Measurements from ENCODE around the gene SLC45A3.

The SLC45A3 gene

DNA sequence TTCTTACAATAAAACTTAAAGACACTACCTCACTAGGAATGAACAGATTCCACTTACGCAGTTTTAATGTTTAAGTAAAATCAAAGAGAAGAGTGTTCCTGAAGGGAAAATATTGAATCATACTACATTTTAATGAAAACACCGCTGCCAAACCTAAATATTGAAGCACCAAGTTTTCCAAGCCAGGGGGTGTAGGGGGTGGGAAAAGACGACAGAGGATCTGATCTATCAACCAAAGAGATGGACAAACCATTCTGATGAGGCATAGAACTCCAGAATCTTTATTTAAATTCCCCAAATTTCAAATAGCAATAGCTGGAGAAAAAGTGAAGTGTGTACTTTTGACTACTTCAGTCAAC is 49.7 kb downstream of the SLC45A3 start:
- peaks cover 12% of the 10 kb centered on the region for H3K36me3 Mint-ChIP-seq (ENCODE audit: low read depth)
- H3K9me3 Mint-ChIP-seq = no peaks in the 10 kb centered on the region
- peaks cover 29% of the 10 kb centered on the region for H3K4me1 Mint-ChIP-seq
- TF ChIP-seq, protein P1, sequence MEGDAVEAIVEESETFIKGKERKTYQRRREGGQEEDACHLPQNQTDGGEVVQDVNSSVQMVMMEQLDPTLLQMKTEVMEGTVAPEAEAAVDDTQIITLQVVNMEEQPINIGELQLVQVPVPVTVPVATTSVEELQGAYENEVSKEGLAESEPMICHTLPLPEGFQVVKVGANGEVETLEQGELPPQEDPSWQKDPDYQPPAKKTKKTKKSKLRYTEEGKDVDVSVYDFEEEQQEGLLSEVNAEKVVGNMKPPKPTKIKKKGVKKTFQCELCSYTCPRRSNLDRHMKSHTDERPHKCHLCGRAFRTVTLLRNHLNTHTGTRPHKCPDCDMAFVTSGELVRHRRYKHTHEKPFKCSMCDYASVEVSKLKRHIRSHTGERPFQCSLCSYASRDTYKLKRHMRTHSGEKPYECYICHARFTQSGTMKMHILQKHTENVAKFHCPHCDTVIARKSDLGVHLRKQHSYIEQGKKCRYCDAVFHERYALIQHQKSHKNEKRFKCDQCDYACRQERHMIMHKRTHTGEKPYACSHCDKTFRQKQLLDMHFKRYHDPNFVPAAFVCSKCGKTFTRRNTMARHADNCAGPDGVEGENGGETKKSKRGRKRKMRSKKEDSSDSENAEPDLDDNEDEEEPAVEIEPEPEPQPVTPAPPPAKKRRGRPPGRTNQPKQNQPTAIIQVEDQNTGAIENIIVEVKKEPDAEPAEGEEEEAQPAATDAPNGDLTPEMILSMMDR (IDR thresholded peaks at IDR 0.05; ENCODE audit: unreplicated experiment in 3 of 3) = no peak
- H3K27me3 Mint-ChIP-seq (ENCODE audit: low read depth) = no peaks in the 10 kb centered on the region
- peak overlapping the region; percentile 98 to 99 (median 98) for H3K27ac Mint-ChIP-seq
- H3K4me3 Mint-ChIP-seq = peak overlapping the region; percentile 92 to 98 (median 93)

DNA sequence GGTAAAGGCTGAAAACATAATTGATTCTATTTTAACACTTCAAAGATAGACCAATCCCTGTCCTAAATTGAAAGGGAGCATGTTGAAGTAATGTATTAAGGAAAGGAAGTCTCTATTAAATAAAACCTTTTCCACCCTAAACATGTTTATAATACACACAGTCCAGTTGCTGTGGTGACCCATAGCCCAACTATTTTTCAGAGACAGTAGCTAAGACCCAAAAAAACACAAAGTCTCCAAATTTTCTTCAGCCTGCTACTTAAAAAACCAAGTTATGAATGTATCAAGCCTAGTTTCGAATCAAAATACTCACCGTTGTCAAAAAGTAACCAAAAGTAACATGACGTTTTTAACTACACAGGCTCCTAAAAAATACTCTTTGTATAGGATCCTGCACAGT is 50.1 kb downstream of the SLC45A3 start:
- Mint-ChIP-seq H3K4me1 (peaks cover 29% of the 10 kb centered on the region), H3K36me3 (ENCODE audit: low read depth) (peaks cover 13% of the 10 kb centered on the region), H3K27me3 (ENCODE audit: low read depth) (no peaks in the 10 kb centered on the region), H3K9me3 (no peaks in the 10 kb centered on the region), H3K27ac (peak overlapping the region; percentile 98 to 99 (median 98)), H3K4me3 (peak overlapping the region; percentile 92 to 98 (median 93))
- TF ChIP-seq, protein P1 (IDR thresholded peaks at IDR 0.05; ENCODE audit: unreplicated experiment in 3 of 3) = no peak

DNA sequence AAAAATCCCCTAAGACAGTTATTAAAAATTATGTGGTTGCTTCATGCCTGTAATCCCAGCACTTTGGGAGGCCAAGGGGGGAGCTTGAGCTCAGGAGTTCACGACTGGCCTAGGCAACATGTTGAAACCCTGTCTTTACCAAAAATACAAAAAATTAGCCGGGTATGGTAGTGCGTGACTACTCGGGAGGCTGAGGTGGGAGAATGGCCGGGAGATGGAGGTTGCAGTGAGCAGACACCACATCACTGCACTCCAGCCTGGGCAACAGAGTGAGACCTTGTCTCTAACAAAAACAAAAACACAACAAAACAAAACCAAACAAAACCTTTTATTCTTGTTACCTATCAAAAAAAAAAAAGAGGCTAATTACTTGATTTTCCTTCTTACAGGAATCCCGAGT is 50.6 kb downstream of the SLC45A3 start:
- TF ChIP-seq, protein P1 (IDR thresholded peaks at IDR 0.05; ENCODE audit: unreplicated experiment in 3 of 3) = no peak
- Mint-ChIP-seq H3K9me3 (no peaks in the 10 kb centered on the region), H3K4me3 (peak overlapping the region; percentile 92 to 98 (median 93)), H3K27me3 (ENCODE audit: low read depth) (no peaks in the 10 kb centered on the region), H3K4me1 (peaks cover 32% of the 10 kb centered on the region), H3K27ac (peak overlapping the region; percentile 98 to 99 (median 98)), H3K36me3 (ENCODE audit: low read depth) (peaks cover 17% of the 10 kb centered on the region)

DNA sequence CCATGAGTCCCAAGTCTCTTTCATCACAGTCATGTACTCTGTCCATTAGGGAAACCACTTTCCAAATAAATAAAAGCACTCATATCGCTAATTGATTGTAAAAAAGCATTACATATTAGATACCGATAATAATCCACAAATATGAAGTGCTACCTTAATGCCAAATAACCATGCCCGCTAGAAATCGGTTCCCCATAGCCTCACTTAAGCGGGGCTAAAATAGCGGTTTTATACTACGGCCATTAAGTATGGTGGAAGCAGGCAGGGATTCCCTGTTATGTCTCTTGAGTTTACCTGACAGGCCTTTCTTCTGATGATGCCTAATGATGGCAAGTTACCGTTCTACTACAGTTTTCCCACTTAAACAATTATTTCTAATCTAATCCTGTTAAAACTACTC is 52.4 kb downstream of the SLC45A3 start:
- Mint-ChIP-seq H3K4me1 (peaks cover 24% of the 10 kb centered on the region), H3K27me3 (ENCODE audit: low read depth) (no peaks in the 10 kb centered on the region), H3K36me3 (ENCODE audit: low read depth) (peaks cover 27% of the 10 kb centered on the region)

DNA sequence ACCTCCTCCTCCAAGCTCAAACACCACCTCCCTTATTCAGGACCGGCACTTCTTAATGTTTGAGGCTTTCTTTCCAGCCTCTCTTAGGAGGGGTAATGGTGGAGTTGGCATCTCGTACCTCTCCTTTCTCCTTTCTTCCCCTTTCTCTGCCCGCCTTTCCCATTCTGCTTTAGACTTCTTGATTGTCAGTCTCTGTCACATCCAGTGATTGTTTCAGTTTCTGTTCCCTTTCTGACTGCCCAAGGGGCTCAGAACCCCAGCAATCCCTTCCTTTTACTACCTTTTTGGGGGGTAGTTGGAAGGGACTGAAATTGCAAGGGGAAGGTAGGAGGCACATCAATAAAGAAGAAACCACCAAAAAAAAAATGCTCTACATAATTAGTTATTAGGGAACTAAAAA is 54.1 kb downstream of the SLC45A3 start:
- Mint-ChIP-seq H3K36me3 (ENCODE audit: low read depth) (peaks cover 37% of the 10 kb centered on the region), H3K9me3 (no peaks in the 10 kb centered on the region), H3K4me3 (no peak overlapping the region), H3K27me3 (ENCODE audit: low read depth) (no peaks in the 10 kb centered on the region), H3K4me1 (peaks cover 23% of the 10 kb centered on the region), H3K27ac (no peak overlapping the region)
- TF ChIP-seq, protein P1 (IDR thresholded peaks at IDR 0.05; ENCODE audit: unreplicated experiment in 3 of 3) = no peak

More for the DNA sequence above, 52.4 kb downstream of the SLC45A3 start:
- H3K4me3 Mint-ChIP-seq = peak overlapping the region in 1 of 3 experiments; percentile 48
- H3K9me3 Mint-ChIP-seq = no peaks in the 10 kb centered on the region
- peak overlapping the region in 1 of 3 experiments; percentile 53 for H3K27ac Mint-ChIP-seq
- TF ChIP-seq, protein P1 (IDR thresholded peaks at IDR 0.05; ENCODE audit: unreplicated experiment in 3 of 3) = no peak

DNA sequence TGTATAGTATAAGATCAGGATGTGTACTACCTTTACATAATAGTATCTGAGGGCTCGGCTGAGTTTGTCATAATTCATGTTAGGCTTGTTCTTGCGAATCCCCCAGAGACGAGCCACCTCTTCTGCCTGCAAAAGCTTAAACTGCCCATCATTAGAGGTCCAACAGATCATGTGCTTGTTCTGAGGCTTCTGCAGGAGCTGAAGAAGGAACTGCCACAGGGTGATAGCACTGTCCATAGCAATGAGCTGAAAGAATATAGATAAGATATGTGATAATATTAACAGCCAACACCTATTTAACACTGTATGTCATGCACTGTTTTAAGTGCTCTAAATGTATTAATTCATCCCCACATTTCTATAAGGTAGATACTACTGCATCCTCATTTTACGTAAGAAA is 56.7 kb downstream of the SLC45A3 start:
- H3K27ac Mint-ChIP-seq = no peak overlapping the region
- peaks cover 10% of the 10 kb centered on the region for H3K4me1 Mint-ChIP-seq
- no peaks in the 10 kb centered on the region for H3K27me3 Mint-ChIP-seq (ENCODE audit: low read depth)
- peaks cover 59% of the 10 kb centered on the region for H3K36me3 Mint-ChIP-seq (ENCODE audit: low read depth)
- no peak overlapping the region for H3K4me3 Mint-ChIP-seq
- H3K9me3 Mint-ChIP-seq = no peaks in the 10 kb centered on the region
- TF ChIP-seq, protein P1 (IDR thresholded peaks at IDR 0.05; ENCODE audit: unreplicated experiment in 3 of 3) = no peak

Data from nephron (organoid).